WTC11 (cell line): Measurements from ENCODE around the gene ZNF582. TPM values are rescaled to one million over a fixed set of nuclear protein-coding genes. Genes with fewer than 3 reads are reported as not detected.

ENCODE experiments used
- ATF1 ChIP-seq: sonication (generic); formaldehyde crosslinking; IDR thresholded peaks from 2 replicates; pipeline ENCODE4 v1.8.1; 2023; ENCODE audit warnings: mild to moderate bottlenecking, moderate library complexity, missing genetic modification reagents
- ATF3 ChIP-seq: sonication (generic); formaldehyde crosslinking; conservative IDR thresholded peaks from 2 replicates; pipeline ENCODE4 v1.8.1; 2022; ENCODE audit warnings: mild to moderate bottlenecking, missing genetic modification reagents
- EMX1 ChIP-seq: fragments of 250-450 bp; sonication (Bioruptor Pico); IDR thresholded peaks from 2 replicates; pipeline ENCODE4 v1.8.0; 2021; ENCODE audit warnings: mild to moderate bottlenecking
- ESRRA ChIP-seq: sonication (generic); formaldehyde crosslinking; IDR thresholded peaks from 2 replicates; pipeline ENCODE4 v1.8.1; 2022; ENCODE audit warnings: mild to moderate bottlenecking, missing genetic modification reagents, borderline replicate concordance
- ETV6 ChIP-seq: sonication (generic); formaldehyde crosslinking; IDR thresholded peaks from 2 replicates; pipeline ENCODE4 v1.8.1; 2022; ENCODE audit warnings: mild to moderate bottlenecking, missing genetic modification reagents
- FOXP1 ChIP-seq: sonication (generic); formaldehyde crosslinking; IDR thresholded peaks from 2 replicates; pipeline ENCODE4 v1.8.0; 2022; ENCODE audit warnings: missing genetic modification reagents, mild to moderate bottlenecking, moderate library complexity, borderline replicate concordance
- GTF2I ChIP-seq: fragments of 250-450 bp; sonication (Bioruptor Pico); conservative IDR thresholded peaks from 2 replicates; pipeline ENCODE4 v1.4.0; 2021; ENCODE audit warnings: mild to moderate bottlenecking
- NFATC4 ChIP-seq: fragments of 250-450 bp; sonication (Bioruptor Pico); IDR thresholded peaks from 2 replicates; pipeline ENCODE4 v1.9.0; 2021; ENCODE audit warnings: mild to moderate bottlenecking
- RELA ChIP-seq: sonication (generic); formaldehyde crosslinking; IDR thresholded peaks from 2 replicates; pipeline ENCODE4 v1.8.1; 2022; ENCODE audit warnings: missing genetic modification reagents, mild to moderate bottlenecking, borderline replicate concordance
- RORB ChIP-seq: fragments of 250-450 bp; sonication (Bioruptor Pico); IDR thresholded peaks from 2 replicates; pipeline ENCODE4 v1.9.0; 2021; ENCODE audit warnings: mild to moderate bottlenecking
- SOX15 ChIP-seq: fragments of 250-450 bp; sonication (Bioruptor Pico); IDR thresholded peaks from 2 replicates; pipeline ENCODE4 v1.9.0; 2021; ENCODE audit warnings: mild to moderate bottlenecking
- TCF7 ChIP-seq: sonication (generic); formaldehyde crosslinking; IDR thresholded peaks from 2 replicates; pipeline ENCODE4 v1.8.0; 2022; ENCODE audit warnings: mild to moderate bottlenecking, low read depth, missing genetic modification reagents, moderate library complexity
- TEAD1 ChIP-seq: sonication (generic); formaldehyde crosslinking; IDR thresholded peaks from 2 replicates; pipeline ENCODE4 v1.8.0; 2022; ENCODE audit warnings: mild to moderate bottlenecking, missing genetic modification reagents
- TP53 ChIP-seq: sonication (generic); formaldehyde crosslinking; IDR thresholded peaks from 2 replicates; pipeline ENCODE4 v1.8.1; 2023; ENCODE audit warnings: mild to moderate bottlenecking, missing genetic modification reagents
- ZBTB21 ChIP-seq: sonication (generic); formaldehyde crosslinking; IDR thresholded peaks from 2 replicates; pipeline ENCODE4 v1.8.1; 2023; ENCODE audit warnings: mild to moderate bottlenecking, missing genetic modification reagents, borderline replicate concordance
- ZNF121 ChIP-seq: sonication (generic); formaldehyde crosslinking; IDR thresholded peaks from 2 replicates; pipeline ENCODE4 v1.8.0; 2023; ENCODE audit warnings: missing genetic modification reagents
- ZNF138 ChIP-seq: sonication (generic); formaldehyde crosslinking; conservative IDR thresholded peaks from 2 replicates; pipeline ENCODE4 v1.8.1; 2022; ENCODE audit warnings: mild to moderate bottlenecking, moderate library complexity, missing genetic modification reagents
- ZNF317 ChIP-seq: sonication (generic); formaldehyde crosslinking; IDR thresholded peaks from 2 replicates; pipeline ENCODE4 v1.8.1; 2023; ENCODE audit warnings: low read depth, mild to moderate bottlenecking, moderate library complexity, missing genetic modification reagents, borderline replicate concordance
- ZNF423 ChIP-seq: fragments of 250-450 bp; sonication (Bioruptor Pico); IDR thresholded peaks from 2 replicates; pipeline ENCODE4 v2.1.2; 2022; ENCODE audit warnings: mild to moderate bottlenecking, moderate library complexity
- ZNF425 ChIP-seq: fragments of 250-450 bp; sonication (Bioruptor Pico); conservative IDR thresholded peaks from 2 replicates; pipeline ENCODE4 v1.9.0; 2021; ENCODE audit warnings: mild to moderate bottlenecking
- total RNA-seq: library from RNA; stranded (reverse); gene quantifications from 3 replicates; pipeline ENCODE4 v1.2.3, GENCODE V29; 2021
- TF ChIP-seq, protein P1 (sequence below): sonication (generic); formaldehyde crosslinking; IDR thresholded peaks from 2 replicates; pipeline ENCODE4 v1.8.0; 2022; ENCODE audit warnings: mild to moderate bottlenecking, missing genetic modification reagents
- TF ChIP-seq, protein P2 (sequence below): sonication (generic); formaldehyde crosslinking; IDR thresholded peaks from 2 replicates; pipeline ENCODE4 v1.8.0; 2022; ENCODE audit warnings: missing genetic modification reagents
- TF ChIP-seq, protein P3 (sequence below): sonication (generic); formaldehyde crosslinking; IDR thresholded peaks from 2 replicates; pipeline ENCODE4 v1.8.0; 2022; ENCODE audit warnings: mild to moderate bottlenecking, missing genetic modification reagents
- TF ChIP-seq, protein P4 (sequence below): sonication (generic); formaldehyde crosslinking; IDR thresholded peaks from 2 replicates; pipeline ENCODE4 v1.8.0; 2023; ENCODE audit warnings: mild to moderate bottlenecking, missing genetic modification reagents

ZNF582 gene
- total RNA-seq, 1 experiment from 2014 or later: 3.5 TPM

DNA sequence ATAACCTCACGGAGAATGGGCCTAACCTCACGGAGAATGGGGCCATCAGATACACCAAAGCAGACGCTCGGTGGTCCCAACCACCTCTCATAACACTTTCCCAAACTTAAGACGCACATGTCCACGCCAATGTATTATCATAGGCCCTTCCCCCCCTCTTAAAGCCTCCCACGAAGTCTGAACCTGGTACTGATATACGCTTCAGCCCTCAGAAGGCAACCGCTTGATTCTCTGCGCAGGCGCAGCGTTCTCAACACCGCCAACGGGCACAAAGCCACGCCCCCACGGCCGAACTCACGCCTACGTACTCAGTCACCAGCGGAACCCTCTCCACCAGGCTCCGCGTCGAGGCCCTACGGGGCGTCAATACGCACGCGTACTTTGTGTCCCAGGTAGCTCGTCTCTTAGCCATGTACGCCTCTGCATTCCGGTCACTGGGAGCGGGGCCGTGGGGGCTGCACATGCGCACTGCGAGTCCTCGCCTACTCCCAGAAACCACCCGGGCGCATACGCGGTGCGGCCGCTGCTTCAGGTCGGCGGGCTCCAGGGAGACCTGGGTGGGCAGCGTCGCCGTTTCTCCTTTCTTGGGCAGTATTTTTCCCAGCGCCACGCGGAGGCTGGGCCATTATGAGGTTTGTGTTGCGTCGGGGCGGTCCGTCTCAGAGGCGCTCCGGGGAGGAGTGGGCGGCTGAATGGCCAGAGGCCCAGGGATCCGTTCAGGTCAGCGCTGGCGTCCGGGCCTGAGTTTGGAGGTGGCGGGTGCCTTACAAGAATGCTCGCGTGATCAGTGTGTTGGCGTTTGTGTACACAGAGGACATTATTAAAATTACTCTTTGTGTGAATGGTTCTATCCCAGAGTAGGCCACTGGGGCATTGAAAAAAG lies 25.3 kb downstream of the ZNF582 start (continued):
- TF ChIP-seq RORB (CRISPR knock-in tag): no peak
- TF ChIP-seq TCF7 (CRISPR knock-in tag): no peak
- TF ChIP-seq NFATC4 (CRISPR knock-in tag): no peak
- TF ChIP-seq, protein P1, sequence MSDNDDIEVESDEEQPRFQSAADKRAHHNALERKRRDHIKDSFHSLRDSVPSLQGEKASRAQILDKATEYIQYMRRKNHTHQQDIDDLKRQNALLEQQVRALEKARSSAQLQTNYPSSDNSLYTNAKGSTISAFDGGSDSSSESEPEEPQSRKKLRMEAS (CRISPR knock-in tag): peak; percentile 94
- no peak for TF ChIP-seq SOX15 (CRISPR knock-in tag)
- peak; percentile 93 for TF ChIP-seq ETV6 (CRISPR knock-in tag)
- TF ChIP-seq ZNF121 (CRISPR knock-in tag): peak; percentile 61; the same call in 1 of the 2 replicates
- peak; percentile 68; the same call in 1 of the 2 replicates for TF ChIP-seq TEAD1 (CRISPR knock-in tag)
- TF ChIP-seq ZNF425 (CRISPR knock-in tag): no peak
- TF ChIP-seq GTF2I (CRISPR knock-in tag): no peak
- no peak for TF ChIP-seq EMX1 (CRISPR knock-in tag)
- TF ChIP-seq RELA (CRISPR knock-in tag): peak; percentile 74; the same call in 1 of the 2 replicates
- no peak for TF ChIP-seq TP53 (CRISPR knock-in tag)
- no peak for TF ChIP-seq ZNF317 (CRISPR knock-in tag)
- TF ChIP-seq, protein P2, sequence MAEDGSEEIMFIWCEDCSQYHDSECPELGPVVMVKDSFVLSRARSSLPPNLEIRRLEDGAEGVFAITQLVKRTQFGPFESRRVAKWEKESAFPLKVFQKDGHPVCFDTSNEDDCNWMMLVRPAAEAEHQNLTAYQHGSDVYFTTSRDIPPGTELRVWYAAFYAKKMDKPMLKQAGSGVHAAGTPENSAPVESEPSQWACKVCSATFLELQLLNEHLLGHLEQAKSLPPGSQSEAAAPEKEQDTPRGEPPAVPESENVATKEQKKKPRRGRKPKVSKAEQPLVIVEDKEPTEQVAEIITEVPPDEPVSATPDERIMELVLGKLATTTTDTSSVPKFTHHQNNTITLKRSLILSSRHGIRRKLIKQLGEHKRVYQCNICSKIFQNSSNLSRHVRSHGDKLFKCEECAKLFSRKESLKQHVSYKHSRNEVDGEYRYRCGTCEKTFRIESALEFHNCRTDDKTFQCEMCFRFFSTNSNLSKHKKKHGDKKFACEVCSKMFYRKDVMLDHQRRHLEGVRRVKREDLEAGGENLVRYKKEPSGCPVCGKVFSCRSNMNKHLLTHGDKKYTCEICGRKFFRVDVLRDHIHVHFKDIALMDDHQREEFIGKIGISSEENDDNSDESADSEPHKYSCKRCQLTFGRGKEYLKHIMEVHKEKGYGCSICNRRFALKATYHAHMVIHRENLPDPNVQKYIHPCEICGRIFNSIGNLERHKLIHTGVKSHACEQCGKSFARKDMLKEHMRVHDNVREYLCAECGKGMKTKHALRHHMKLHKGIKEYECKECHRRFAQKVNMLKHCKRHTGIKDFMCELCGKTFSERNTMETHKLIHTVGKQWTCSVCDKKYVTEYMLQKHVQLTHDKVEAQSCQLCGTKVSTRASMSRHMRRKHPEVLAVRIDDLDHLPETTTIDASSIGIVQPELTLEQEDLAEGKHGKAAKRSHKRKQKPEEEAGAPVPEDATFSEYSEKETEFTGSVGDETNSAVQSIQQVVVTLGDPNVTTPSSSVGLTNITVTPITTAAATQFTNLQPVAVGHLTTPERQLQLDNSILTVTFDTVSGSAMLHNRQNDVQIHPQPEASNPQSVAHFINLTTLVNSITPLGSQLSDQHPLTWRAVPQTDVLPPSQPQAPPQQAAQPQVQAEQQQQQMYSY: peak; percentile 73; the same call in 1 of the 2 replicates
- TF ChIP-seq ATF3 (CRISPR knock-in tag): no peak
- TF ChIP-seq, protein P3, sequence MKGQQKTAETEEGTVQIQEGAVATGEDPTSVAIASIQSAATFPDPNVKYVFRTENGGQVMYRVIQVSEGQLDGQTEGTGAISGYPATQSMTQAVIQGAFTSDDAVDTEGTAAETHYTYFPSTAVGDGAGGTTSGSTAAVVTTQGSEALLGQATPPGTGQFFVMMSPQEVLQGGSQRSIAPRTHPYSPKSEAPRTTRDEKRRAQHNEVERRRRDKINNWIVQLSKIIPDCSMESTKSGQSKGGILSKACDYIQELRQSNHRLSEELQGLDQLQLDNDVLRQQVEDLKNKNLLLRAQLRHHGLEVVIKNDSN: peak; percentile 47; the same call in 1 of the 2 replicates
- peak; percentile 81; the same call in 1 of the 2 replicates for TF ChIP-seq ESRRA (CRISPR knock-in tag)
- TF ChIP-seq ZNF423 (CRISPR knock-in tag): no peak
- TF ChIP-seq ZNF138 (CRISPR knock-in tag): no peak
- TF ChIP-seq FOXP1 (CRISPR knock-in tag): peak; percentile 57; the same call in 1 of the 2 replicates
- 0 out of 2 replicates have a peak, but pooled peaks have one; percentile 38 for TF ChIP-seq ZBTB21
- no peak for TF ChIP-seq ATF1 (CRISPR knock-in tag)
- TF ChIP-seq, protein P4, sequence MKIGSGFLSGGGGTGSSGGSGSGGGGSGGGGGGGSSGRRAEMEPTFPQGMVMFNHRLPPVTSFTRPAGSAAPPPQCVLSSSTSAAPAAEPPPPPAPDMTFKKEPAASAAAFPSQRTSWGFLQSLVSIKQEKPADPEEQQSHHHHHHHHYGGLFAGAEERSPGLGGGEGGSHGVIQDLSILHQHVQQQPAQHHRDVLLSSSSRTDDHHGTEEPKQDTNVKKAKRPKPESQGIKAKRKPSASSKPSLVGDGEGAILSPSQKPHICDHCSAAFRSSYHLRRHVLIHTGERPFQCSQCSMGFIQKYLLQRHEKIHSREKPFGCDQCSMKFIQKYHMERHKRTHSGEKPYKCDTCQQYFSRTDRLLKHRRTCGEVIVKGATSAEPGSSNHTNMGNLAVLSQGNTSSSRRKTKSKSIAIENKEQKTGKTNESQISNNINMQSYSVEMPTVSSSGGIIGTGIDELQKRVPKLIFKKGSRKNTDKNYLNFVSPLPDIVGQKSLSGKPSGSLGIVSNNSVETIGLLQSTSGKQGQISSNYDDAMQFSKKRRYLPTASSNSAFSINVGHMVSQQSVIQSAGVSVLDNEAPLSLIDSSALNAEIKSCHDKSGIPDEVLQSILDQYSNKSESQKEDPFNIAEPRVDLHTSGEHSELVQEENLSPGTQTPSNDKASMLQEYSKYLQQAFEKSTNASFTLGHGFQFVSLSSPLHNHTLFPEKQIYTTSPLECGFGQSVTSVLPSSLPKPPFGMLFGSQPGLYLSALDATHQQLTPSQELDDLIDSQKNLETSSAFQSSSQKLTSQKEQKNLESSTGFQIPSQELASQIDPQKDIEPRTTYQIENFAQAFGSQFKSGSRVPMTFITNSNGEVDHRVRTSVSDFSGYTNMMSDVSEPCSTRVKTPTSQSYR: no peak
- TF ChIP-seq, all 79 proteins: peak for 19
